Measurements from ENCODE around the gene PYGO2.

Gene PYGO2

GRCh38 chr1:154962795-154963330 lies 1.3 kb upstream of the PYGO2 start:
- no peak for DNase-seq (ENCODE audit: low read depth)
- no peak for TF ChIP-seq CTCF (conservative IDR thresholded peaks at IDR 0.05; ENCODE audit: low read depth, low read length)
- H3K4me3 ChIP-seq (ENCODE audit: low read length) = peak overlapping the region; percentile 67

GRCh38 chr1:154962156-154962749 lies 671 bp upstream of the PYGO2 start:
- H3K4me3 ChIP-seq (ENCODE audit: low read length) = peak overlapping the region; percentile 67
- TF ChIP-seq CTCF (conservative IDR thresholded peaks at IDR 0.05; ENCODE audit: low read depth, low read length) = no peak
- DNase-seq (ENCODE audit: low read depth) = no peak

GRCh38 chr1:154960446-154961136 lies 991 bp downstream of the PYGO2 start:
- no peak for TF ChIP-seq CTCF (conservative IDR thresholded peaks at IDR 0.05; ENCODE audit: low read depth, low read length)
- peak overlapping the region; percentile 67 for H3K4me3 ChIP-seq (ENCODE audit: low read length)
- DNase-seq (ENCODE audit: low read depth) = no peak

DNA sequence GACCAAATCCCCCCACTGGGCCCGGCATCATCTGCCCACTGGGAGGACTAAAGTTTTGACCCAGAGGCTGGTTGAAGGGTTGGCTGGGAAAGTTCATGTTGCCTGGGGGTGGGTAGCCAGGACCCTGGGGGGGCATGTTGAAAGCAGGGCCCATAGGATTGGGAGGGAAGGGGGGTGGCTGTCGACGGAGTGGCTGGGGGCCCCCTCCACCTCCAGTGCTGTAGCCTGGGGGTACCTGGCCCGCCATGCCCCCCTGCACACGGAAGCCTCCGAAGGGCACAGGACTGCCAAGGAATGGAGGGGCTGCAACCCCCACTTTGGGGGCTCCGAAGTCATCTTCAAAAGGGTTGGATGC lies 2.2 kb downstream of the PYGO2 start:
- no peak for DNase-seq (ENCODE audit: low read depth)
- no peak for TF ChIP-seq CTCF (conservative IDR thresholded peaks at IDR 0.05; ENCODE audit: low read depth, low read length)
- no peak overlapping the region for H3K4me3 ChIP-seq (ENCODE audit: low read length)

- no peak for TF ChIP-seq CTCF (conservative IDR thresholded peaks at IDR 0.05; ENCODE audit: low read depth, low read length)
- no peak overlapping the region for H3K4me3 ChIP-seq (ENCODE audit: low read length)
- no peak for DNase-seq (ENCODE audit: low read depth)
Measured at GRCh38 chr1:154958681-154959425, 2.7 kb downstream of the PYGO2 start.

- no peak for TF ChIP-seq CTCF (conservative IDR thresholded peaks at IDR 0.05; ENCODE audit: low read depth, low read length)
- no peak for DNase-seq (ENCODE audit: low read depth)
- H3K4me3 ChIP-seq (ENCODE audit: low read length) = no peak overlapping the region
Measured at GRCh38 chr1:154958036-154958435, 3.5 kb downstream of the PYGO2 start.

Data from retinal pigment epithelial cell (primary cell).